Left cardiac atrium (tissue), 4 donors: ENCODE results near the gene KCNJ9. TPM values are rescaled to one million over a fixed set of nuclear protein-coding genes. Genes with fewer than 3 reads are reported as not detected.
"Not testable (repeated sequence)": the region's sequence is repeated elsewhere in the genome, so short reads cannot be mapped to it uniquely, and the experiment has no call there.

Experiments
- ATAC-seq, 2 donors: fragments of 200-7000 bp; cut with Tn5 transposase; one replicate each; pipeline ENCODE4 v1.9.1; 2020; ENCODE audit warnings: mild to moderate bottlenecking in 2 of 2, moderate library complexity in 2 of 2
- DNase-seq: peaks from one replicate; pipeline ENCODE4 v3.0.0-alpha.2; 2020
- intact Hi-C, 2 donors: fragments of 100-400 bp; cut with DNase I; formaldehyde crosslinking; loops; one replicate each; pipeline versions ENCODE4 v1.14.1 to v1.15.1; 2022 to 2023
- long read RNA-seq: library from polyadenylated mRNA; unstranded; transcript quantifications from one replicate; pipeline ENCODE4 v2.0.0, GENCODE V29; 2021
- total RNA-seq, 2 donors: library from RNA; stranded (reverse); fragmentation: NEBNext Ultra II Directional; extraction: Animal tissue kit (Norgen Biotek cat#: 25700); gene quantifications; one replicate each; pipeline ENCODE4 v1.2.1, GENCODE V29; 2021
- donor health status: DM: no; HTN: yes; CAD: no.
- donor health status: DM: no; HTN: yes; CAD: no; lungs with severe emphysema.
- donor health status: DM: yes; HTN: yes; CAD: no.
- donor health status: Dilated cardiomyopathy.

KCNJ9 gene
- under 1 TPM in 1 of 2 donors, not detected in 1; 0.06 TPM for total RNA-seq
- long read RNA-seq: 0 reads

- intact Hi-C loops: loop anchor here in 1 of 2 donors (10.0 kb wide), 1 partner anchor 293 kb away; no protein-coding TSS in a partner anchor
- DNase-seq (no peak), ATAC-seq (no peak)
Measured at GRCh38 chr1:160081261-160081936, at the start of gene KCNJ9. KCNJ9 (plus strand) TSS chr1:160081538; CDS start chr1:160084031, 2,493 bp downstream.

- ATAC-seq (peak in 1 of 2 donors; percentile 58), DNase-seq (no peak)
- intact Hi-C loops: no loop called here
Measured at GRCh38 chr1:160032165-160032820, 49.0 kb upstream of the KCNJ9 start.

GRCh38 chr1:160040476-160040875 lies 40.9 kb upstream of the KCNJ9 start:
- intact Hi-C loops: no loop called here
- ATAC-seq (no peak), DNase-seq (no peak)

- ATAC-seq: no peak
- no peak for DNase-seq
- intact Hi-C loops: no loop called here
Measured at GRCh38 chr1:160043543-160043942, 37.8 kb upstream of the KCNJ9 start.

- intact Hi-C loops: no loop called here
- DNase-seq (no peak), ATAC-seq (no peak)
Measured at GRCh38 chr1:160045653-160046052, 35.7 kb upstream of the KCNJ9 start.

GRCh38 chr1:160046494-160047110 lies 34.7 kb upstream of the KCNJ9 start:
- peak; percentile 85 to 90 for ATAC-seq
- DNase-seq: peak; percentile 50
- intact Hi-C loops: no loop called here

GRCh38 chr1:160047111-160047991 lies 34.0 kb upstream of the KCNJ9 start:
- DNase-seq (no peak), ATAC-seq (no peak)
- intact Hi-C loops: no loop called here

- intact Hi-C loops: loop anchor here in 1 of 2 donors (1.0 kb wide), 1 partner anchor 34 kb away; no protein-coding TSS in a partner anchor
- DNase-seq (no peak), ATAC-seq (no peak)
Measured at GRCh38 chr1:160048335-160048734, 33.0 kb upstream of the KCNJ9 start.

GRCh38 chr1:160049101-160049500 lies 32.2 kb upstream of the KCNJ9 start:
- ATAC-seq (no peak), DNase-seq (no peak)
- intact Hi-C loops: no loop called here

- ATAC-seq, DNase-seq, intact Hi-C loops: not testable (repeated sequence)
Measured at GRCh38 chr1:160050182-160050581, 31.2 kb upstream of the KCNJ9 start.

GRCh38 chr1:160050619-160051018 lies 30.7 kb upstream of the KCNJ9 start:
- intact Hi-C loops: no loop called here
- no peak for DNase-seq
- ATAC-seq: no peak

GRCh38 chr1:160052936-160053335 lies 28.4 kb upstream of the KCNJ9 start:
- DNase-seq (no peak), ATAC-seq (no peak)
- intact Hi-C loops: no loop called here

GRCh38 chr1:160053548-160054365 lies 27.6 kb upstream of the KCNJ9 start:
- DNase-seq: no peak

GRCh38 chr1:160056648-160057169 lies 24.6 kb upstream of the KCNJ9 start:
- DNase-seq (no peak), ATAC-seq (no peak)
- intact Hi-C loops: no loop called here

More at GRCh38 chr1:160053548-160054365, 27.6 kb upstream of the KCNJ9 start:
- intact Hi-C loops: no loop called here
- ATAC-seq: no peak

GRCh38 chr1:160058087-160058486 lies 23.3 kb upstream of the KCNJ9 start:
- DNase-seq: no peak
- ATAC-seq: no peak
- intact Hi-C loops: no loop called here

- DNase-seq (no peak), ATAC-seq (peak in 1 of 2 donors; percentile 10)
- intact Hi-C loops: no loop called here
Measured at GRCh38 chr1:160061369-160062229, 19.7 kb upstream of the KCNJ9 start.

- intact Hi-C loops: no loop called here
- no peak for DNase-seq
- ATAC-seq: no peak
Measured at GRCh38 chr1:160062230-160062532, 19.2 kb upstream of the KCNJ9 start.
